NCI-H2029 treated with DMSO at 0.1 percent for 48 hours (cell line): Measurements from ENCODE around the gene CCDC90B.

Source experiments
- DNase-seq: peaks from one replicate; lab custom pipeline; 2025; lab: John Stamatoyannopoulos, UW

CCDC90B gene

DNA sequence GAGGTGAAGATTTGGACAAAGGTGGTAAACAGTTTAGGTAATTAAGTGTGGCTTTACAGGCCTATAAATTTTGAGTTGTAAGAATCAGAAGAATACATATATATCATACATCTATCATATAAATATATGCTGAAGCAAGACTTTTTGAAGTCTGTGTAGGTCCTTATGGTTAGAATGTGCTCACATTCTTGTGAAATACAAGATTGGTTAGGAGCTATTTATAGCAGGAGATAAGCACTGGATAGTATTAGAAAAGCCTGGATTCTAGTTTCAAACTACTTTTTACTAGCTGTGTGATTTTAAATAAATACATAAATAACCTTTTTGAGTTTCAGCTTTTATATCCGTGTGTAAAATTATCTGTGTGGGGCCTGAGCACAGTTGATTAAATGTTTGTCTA, 50.3 kb downstream of the CCDC90B start:
- no peak for DNase-seq

GRCh38 chr11:83223457-83223856, 62.7 kb downstream of the CCDC90B start:
- DNase-seq: no peak

DNA sequence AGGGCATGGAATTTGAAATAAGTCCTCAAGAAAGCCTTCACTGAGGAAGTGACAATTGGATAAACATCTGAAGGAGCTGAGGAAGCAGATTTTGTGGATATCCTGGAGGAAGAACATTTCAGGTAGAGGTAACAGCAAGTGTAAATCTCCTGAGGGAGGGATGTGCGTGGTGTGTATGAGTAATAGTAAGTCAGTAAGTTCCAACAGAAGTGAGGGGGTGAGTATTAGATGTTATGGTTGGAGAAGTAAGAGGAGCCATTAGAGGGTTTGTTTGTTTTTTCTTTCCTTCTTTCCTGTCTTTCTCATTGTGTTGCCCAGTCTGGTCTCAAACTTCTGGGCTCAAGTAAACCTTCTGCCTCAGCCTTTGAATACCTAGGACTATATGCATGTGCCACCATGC, 63.7 kb downstream of the CCDC90B start:
- no peak for DNase-seq

DNA sequence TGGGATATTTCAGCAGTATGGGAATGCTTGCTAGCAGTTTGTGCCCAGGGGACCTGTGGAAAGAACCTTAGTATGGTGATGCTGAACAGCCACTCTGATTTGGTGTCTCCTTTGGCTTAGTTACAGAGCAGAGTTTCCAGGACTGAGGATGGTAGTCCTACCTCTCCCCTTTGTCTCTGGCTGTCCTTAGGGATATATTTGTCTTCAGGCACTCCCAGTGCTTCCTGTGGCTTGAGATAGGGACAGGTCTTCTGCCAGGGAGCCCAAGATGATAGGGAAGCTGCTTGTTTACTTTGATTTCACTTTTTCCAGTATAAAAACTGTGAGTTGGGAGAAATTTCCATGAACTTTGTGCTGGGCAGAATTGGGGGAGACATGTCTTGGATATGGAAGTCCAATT, 64.5 kb downstream of the CCDC90B start:
- DNase-seq: no peak

GRCh38 chr11:83220260-83220659, 65.9 kb downstream of the CCDC90B start:
- DNase-seq: no peak

GRCh38 chr11:83219095-83219494, 67.1 kb downstream of the CCDC90B start:
- DNase-seq: no peak
